NT2/D1 (cell line): Measurements from ENCODE around the gene DIS3L2.

ENCODE experiments used
- YY1 ChIP-seq: IDR thresholded peaks from 2 replicates; pipeline ENCODE4 v1.6.1; 2011; ENCODE audit not compliant: insufficient read length, insufficient read depth
- ZNF274 ChIP-seq: IDR thresholded peaks from 2 replicates; pipeline ENCODE4 v1.6.1; 2011; ENCODE audit warnings: mild to moderate bottlenecking, low read depth, low read length

GRCh38 chr2:232275670-232276069, 314.2 kb downstream of the DIS3L2 start:
- no peak for TF ChIP-seq ZNF274
- TF ChIP-seq YY1 = no peak
